Activated CD4-positive, CD25-positive, alpha-beta regulatory T cell (primary cell): ENCODE data around the gene ACADVL.
A peak's percentile ranks its signal among the peaks of the same experiment; 100 is the strongest.
"Not testable (repeated sequence)": the region's sequence is repeated elsewhere in the genome, so short reads cannot be mapped to it uniquely, and the experiment has no call there.

Experiments used
- DNase-seq, 4 experiments: peaks; one replicate each; lab custom pipeline; 2025; lab: John Stamatoyannopoulos, UW

Gene ACADVL

GRCh38 chr17:7219812-7220592 is at the start of gene ACADVL, which contains the start of gene DLG4:
Gene ACADVL, plus strand, starts transcription at chr17:7219938. Its CDS starts 47 bp downstream, at chr17:7219985.
Gene DLG4, minus strand, starts transcription at chr17:7219836.
- DNase-seq = peak; percentile 53 to 68 (median 57)

- DNase-seq = not testable (repeated sequence)
Observed at GRCh38 chr17:7172522-7173191, 47.1 kb upstream of the ACADVL start.

GRCh38 chr17:7173687-7174602 is 45.8 kb upstream of the ACADVL start:
- DNase-seq = no peak

- no peak for DNase-seq
Observed at GRCh38 chr17:7174603-7175326, 45.0 kb upstream of the ACADVL start.

GRCh38 chr17:7175330-7175733 is 44.4 kb upstream of the ACADVL start:
- DNase-seq = no peak

- no peak for DNase-seq
Observed at GRCh38 chr17:7176107-7176840, 43.5 kb upstream of the ACADVL start.

- DNase-seq = no peak
Observed at GRCh38 chr17:7176841-7177190, 42.9 kb upstream of the ACADVL start.

GRCh38 chr17:7177191-7177953 is 42.4 kb upstream of the ACADVL start:
- DNase-seq = peak in 3 of 4 experiments; percentile 24 to 38 (median 28)

GRCh38 chr17:7177954-7178477 is 41.7 kb upstream of the ACADVL start:
- no peak for DNase-seq

- DNase-seq = no peak
Observed at GRCh38 chr17:7178973-7179316, 40.8 kb upstream of the ACADVL start.

GRCh38 chr17:7179317-7180254 is 40.2 kb upstream of the ACADVL start, which contains the start of gene ASGR1:
Gene ASGR1, minus strand, starts transcription at chr17:7179370. Its CDS starts 807 bp downstream, at chr17:7178563.
- DNase-seq = no peak

GRCh38 chr17:7182101-7182500 is 37.6 kb upstream of the ACADVL start:
- DNase-seq = not testable (repeated sequence)

GRCh38 chr17:7183433-7184090 is 36.2 kb upstream of the ACADVL start:
- no peak for DNase-seq

- DNase-seq = no peak
Observed at GRCh38 chr17:7184091-7184488, 35.6 kb upstream of the ACADVL start.

- DNase-seq = no peak
Observed at GRCh38 chr17:7184647-7185046, 35.1 kb upstream of the ACADVL start.

GRCh38 chr17:7186241-7186640 is 33.5 kb upstream of the ACADVL start:
- no peak for DNase-seq

GRCh38 chr17:7190276-7190917 is 29.3 kb upstream of the ACADVL start:
- DNase-seq = no peak

GRCh38 chr17:7191069-7191468 is 28.7 kb upstream of the ACADVL start:
- DNase-seq = no peak
